ENCODE measurements around the gene CHST6. TPM values are rescaled to one million over a fixed set of nuclear protein-coding genes. Genes with fewer than 3 reads are reported as not detected.
"Not testable (repeated sequence)": the region's sequence is repeated elsewhere in the genome, so short reads cannot be mapped to it uniquely, and the experiment has no call there.

The CHST6 gene
- total RNA-seq, 4 donors from 2014 or later = under 0.01 to 3.9 (median 0.40) TPM

GRCh38 chr16:75514296-75514695 is 19.1 kb upstream of the CHST6 start:
- no peak overlapping the region for H3K27ac ChIP-seq

GRCh38 chr16:75506574-75506973 is 11.3 kb upstream of the CHST6 start:
- Histone ChIP-seq H3K27me3 (no peaks in the 10 kb centered on the region), H3K27ac (peak overlapping the region in 1 of 4 donors; percentile 69)
- WGBS, 2 donors = 28 to 29% methylated on average over 7 of the region's 7 CpGs

More at GRCh38 chr16:75514296-75514695, 19.1 kb upstream of the CHST6 start:
- DNase-seq (ENCODE audit: low spot score in 2 of 2) = no peak
- no peaks in the 10 kb centered on the region for H3K36me3 ChIP-seq
- H3K4me1 ChIP-seq = peaks cover 0 to 11% (median 0%) of the 10 kb centered on the region in 4 donors
- TF ChIP-seq POLR2A (IDR thresholded peaks at IDR 0.05) = no peak
- TF ChIP-seq CTCF (IDR thresholded peaks at IDR 0.05) = no peak
- no peak for TF ChIP-seq EP300 (IDR thresholded peaks at IDR 0.05)
- H3K27me3 ChIP-seq = no peaks in the 10 kb centered on the region
- WGBS, 2 donors = 96% methylated on average over 11 of the region's 11 CpGs
- H3K9me3 ChIP-seq = no peaks in the 10 kb centered on the region
- no peak overlapping the region for H3K4me3 ChIP-seq

GRCh38 chr16:75506107-75506506 is 10.9 kb upstream of the CHST6 start:
- Histone ChIP-seq H3K27me3 (no peaks in the 10 kb centered on the region), H3K4me1 (peaks cover 0 to 16% (median 0%) of the 10 kb centered on the region in 4 donors), H3K27ac (peak overlapping the region in 1 of 4 donors; percentile 69), H3K9me3 (no peaks in the 10 kb centered on the region), H3K4me3 (no peak overlapping the region), H3K36me3 (no peaks in the 10 kb centered on the region)
- DNase-seq (ENCODE audit: low spot score in 2 of 2) = no peak
- no peak for TF ChIP-seq EP300 (IDR thresholded peaks at IDR 0.05)
- no peak for TF ChIP-seq POLR2A (IDR thresholded peaks at IDR 0.05)
- no peak for TF ChIP-seq CTCF (IDR thresholded peaks at IDR 0.05)
- WGBS, 2 donors = 36 to 57% methylated on average over 3 of the region's 3 CpGs

More at GRCh38 chr16:75506574-75506973, 11.3 kb upstream of the CHST6 start:
- H3K36me3 ChIP-seq = no peaks in the 10 kb centered on the region
- H3K4me1 ChIP-seq = peaks cover 0 to 12% (median 0%) of the 10 kb centered on the region in 4 donors
- TF ChIP-seq EP300 (IDR thresholded peaks at IDR 0.05) (peak in 1 of 2 donors; percentile 69), POLR2A (IDR thresholded peaks at IDR 0.05) (no peak)
- DNase-seq (ENCODE audit: low spot score in 2 of 2) = peak in 1 of 2 donors; percentile 59
- no peak overlapping the region for H3K4me3 ChIP-seq
- H3K9me3 ChIP-seq = no peaks in the 10 kb centered on the region

- Histone ChIP-seq H3K36me3 (no peaks in the 10 kb centered on the region), H3K4me1 (peaks cover 0 to 16% (median 0%) of the 10 kb centered on the region in 4 donors), H3K9me3 (no peaks in the 10 kb centered on the region), H3K4me3 (no peak overlapping the region), H3K27ac (no peak overlapping the region), H3K27me3 (no peaks in the 10 kb centered on the region)
- no peak for TF ChIP-seq POLR2A (IDR thresholded peaks at IDR 0.05)
- TF ChIP-seq CTCF (IDR thresholded peaks at IDR 0.05) = no peak
- no peak for TF ChIP-seq EP300 (IDR thresholded peaks at IDR 0.05)
- DNase-seq (ENCODE audit: low spot score in 2 of 2) = no peak
- 80 to 92% methylated on average over 1 of the region's 1 CpG for WGBS, 2 donors
Observed at GRCh38 chr16:75503801-75504200, 8.6 kb upstream of the CHST6 start.

GRCh38 chr16:75502916-75503605 is 7.8 kb upstream of the CHST6 start:
- no peak for DNase-seq (ENCODE audit: low spot score in 2 of 2)
- H3K4me1 ChIP-seq = peaks cover 0 to 21% (median 2%) of the 10 kb centered on the region in 4 donors

GRCh38 chr16:75501820-75502219 is 6.6 kb upstream of the CHST6 start:
- 23 to 29% methylated on average over 6 of the region's 6 CpGs for WGBS, 2 donors
- peaks cover 0 to 19% (median 3%) of the 10 kb centered on the region in 4 donors for H3K4me1 ChIP-seq

More at GRCh38 chr16:75502916-75503605, 7.8 kb upstream of the CHST6 start:
- H3K36me3 ChIP-seq = no peaks in the 10 kb centered on the region
- no peaks in the 10 kb centered on the region for H3K27me3 ChIP-seq
- no peak overlapping the region for H3K4me3 ChIP-seq
- no peak overlapping the region for H3K27ac ChIP-seq
- TF ChIP-seq CTCF (IDR thresholded peaks at IDR 0.05) = no peak
- TF ChIP-seq EP300 (IDR thresholded peaks at IDR 0.05) = no peak
- TF ChIP-seq POLR2A (IDR thresholded peaks at IDR 0.05) = no peak
- WGBS, 2 donors = 95 to 97% methylated on average over 4 of the region's 4 CpGs
- no peaks in the 10 kb centered on the region for H3K9me3 ChIP-seq

More at GRCh38 chr16:75501820-75502219, 6.6 kb upstream of the CHST6 start:
- H3K36me3 ChIP-seq; H3K4me3 ChIP-seq; DNase-seq (ENCODE audit: low spot score in 2 of 2); H3K27me3 ChIP-seq; H3K9me3 ChIP-seq: not testable (repeated sequence)
- peak overlapping the region in 1 of 4 donors; percentile 71 for H3K27ac ChIP-seq
